SH-SY5Y (cell line): Measurements from ENCODE around the gene SLC1A2.

Experiments used
- GATA2 ChIP-seq: IDR thresholded peaks from 2 replicates; pipeline ENCODE4 v1.6.1; 2011; ENCODE audit warnings: mild to moderate bottlenecking, low read depth, low read length
- GATA3 ChIP-seq: IDR thresholded peaks from 2 replicates; pipeline ENCODE4 v1.6.1; 2011; ENCODE audit warnings: low read depth, mild to moderate bottlenecking, low read length, moderate library complexity

DNA sequence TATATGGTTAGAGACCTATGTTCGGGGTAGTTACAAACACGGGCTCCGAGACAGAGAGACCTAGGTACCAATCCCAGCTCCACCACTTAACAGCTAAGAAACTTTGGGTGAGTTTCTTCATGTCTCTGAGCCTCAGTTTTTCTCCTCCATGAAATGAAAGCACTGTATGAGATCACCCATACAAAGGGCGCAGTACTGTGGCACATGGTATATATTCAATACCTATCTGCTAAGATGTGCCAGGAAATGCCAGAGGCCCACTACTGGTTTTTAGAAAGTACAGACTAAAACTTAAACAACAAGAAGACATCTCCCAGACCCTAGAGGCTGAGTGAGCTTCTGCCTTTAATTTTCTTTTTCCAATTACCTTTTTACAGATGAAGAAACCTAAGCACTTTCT, 69.5 kb downstream of the SLC1A2 start:
- TF ChIP-seq GATA2: no peak
- no peak for TF ChIP-seq GATA3
